Suppressor macrophage treated with lipopolysaccharide for 1 hour (primary cell): ENCODE measurements around the gene MSTN.

Source experiments
- DNase-seq, 3 donors: peaks; one replicate each; pipeline ENCODE4 v3.0.0-alpha.2; 2020 to 2022

Gene MSTN

GRCh38 chr2:190062601-190063000, at the start of gene MSTN:
MSTN (minus strand) TSS chr2:190062729; CDS start chr2:190062596, 133 bp downstream.
- no peak for DNase-seq

GRCh38 chr2:190111166-190111565, 48.6 kb upstream of the MSTN start:
- DNase-seq: no peak

DNA sequence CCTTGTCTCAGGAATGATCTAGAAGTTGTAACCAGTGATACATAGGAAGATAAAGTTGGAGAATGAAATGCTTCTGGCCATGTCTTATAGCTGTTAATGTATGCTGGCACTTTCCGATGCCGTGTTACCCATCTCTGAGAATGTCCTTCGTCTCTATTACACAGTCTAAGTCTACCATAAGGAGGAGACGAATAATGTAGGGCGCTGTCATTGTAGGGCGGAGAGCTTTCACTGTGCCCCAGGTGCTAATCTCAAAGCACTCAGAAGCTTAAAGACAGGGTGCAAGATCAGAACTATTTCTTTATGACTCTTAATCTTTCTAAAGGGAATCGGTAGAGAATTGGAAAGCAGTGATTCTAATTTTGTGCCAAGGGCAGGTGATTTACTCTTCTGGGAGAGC, 48.2 kb upstream of the MSTN start:
- no peak for DNase-seq

GRCh38 chr2:190110131-190110530, 47.6 kb upstream of the MSTN start:
- DNase-seq: no peak

DNA sequence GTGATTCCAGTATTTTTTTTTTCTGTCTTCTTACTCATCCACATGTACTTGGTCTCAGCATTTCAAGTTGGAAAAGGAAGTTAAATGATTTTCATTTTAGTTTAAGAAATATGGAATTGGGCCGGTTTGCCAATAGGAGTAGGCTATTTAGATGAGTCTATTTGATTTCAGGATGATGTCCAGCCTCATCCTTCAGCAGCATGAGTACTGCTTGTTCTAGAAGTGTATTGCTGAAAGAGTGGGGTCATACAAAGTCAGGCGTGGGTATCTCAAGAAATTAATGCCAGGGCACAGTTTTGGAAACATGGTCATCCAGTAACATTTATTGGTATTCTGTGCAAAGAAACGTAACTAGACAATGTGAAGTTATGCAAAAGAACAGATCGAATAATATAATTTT, 44.9 kb upstream of the MSTN start:
- DNase-seq: no peak

GRCh38 chr2:190106783-190107182, 44.3 kb upstream of the MSTN start:
- no peak for DNase-seq

GRCh38 chr2:190105554-190105953, 43.0 kb upstream of the MSTN start:
- DNase-seq: no peak

DNA sequence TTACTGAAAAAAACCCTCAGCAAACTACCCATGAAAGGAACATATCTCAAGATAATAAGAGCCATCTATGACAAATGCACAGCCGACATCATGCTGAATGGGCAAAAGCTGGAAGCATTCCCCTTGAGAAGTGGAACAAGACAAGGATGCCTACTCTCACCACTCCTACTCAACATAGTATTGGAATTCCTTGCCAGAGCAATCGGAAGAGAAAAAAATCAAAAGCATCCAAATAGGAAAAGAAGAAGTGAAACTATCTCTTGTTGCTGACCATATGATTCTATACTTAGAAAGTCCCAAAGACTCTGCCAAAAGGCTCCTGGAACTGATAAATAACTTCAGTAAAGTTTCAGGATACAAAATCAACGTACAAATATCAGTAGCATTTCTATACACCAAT, 40.6 kb upstream of the MSTN start:
- peak; percentile 44 to 62 (median 45) for DNase-seq

DNA sequence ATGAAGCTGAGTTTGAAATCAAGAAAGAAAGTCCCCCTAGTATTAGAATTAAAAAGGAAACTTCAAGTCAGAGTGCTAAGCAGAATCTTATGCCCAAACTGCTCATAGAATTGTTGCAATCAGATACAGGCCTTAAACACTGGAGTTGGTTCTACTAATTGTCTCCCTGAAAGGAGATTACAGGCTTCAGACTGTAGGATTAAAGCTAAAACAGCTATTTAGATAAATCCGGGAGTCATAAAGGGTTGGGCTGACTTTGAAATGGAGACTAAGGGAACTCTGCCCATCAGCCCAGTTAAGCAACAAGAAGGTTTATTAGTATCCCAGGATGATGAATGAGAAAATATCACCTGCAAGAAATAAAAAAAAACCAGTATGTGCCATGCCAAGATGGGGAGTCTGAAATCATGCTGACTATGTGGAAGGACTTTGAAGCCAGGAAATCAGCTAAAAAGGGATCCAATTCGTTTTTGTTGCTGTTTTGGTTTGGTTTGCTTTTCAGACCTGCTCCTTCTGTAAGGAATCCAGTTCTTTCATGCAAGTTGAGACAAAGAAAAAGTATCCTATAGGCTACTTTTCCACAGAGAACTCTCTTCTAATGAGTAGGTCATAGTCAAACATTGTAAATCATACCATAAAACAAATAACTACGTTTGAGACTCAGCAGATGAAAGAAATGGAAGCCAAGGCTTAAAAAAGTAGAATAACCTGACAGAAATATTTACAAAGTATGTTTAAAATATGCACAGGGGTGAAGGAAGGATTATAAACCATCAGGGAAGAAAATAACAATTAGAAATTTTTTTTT, 37.6 kb upstream of the MSTN start:
- DNase-seq: no peak

DNA sequence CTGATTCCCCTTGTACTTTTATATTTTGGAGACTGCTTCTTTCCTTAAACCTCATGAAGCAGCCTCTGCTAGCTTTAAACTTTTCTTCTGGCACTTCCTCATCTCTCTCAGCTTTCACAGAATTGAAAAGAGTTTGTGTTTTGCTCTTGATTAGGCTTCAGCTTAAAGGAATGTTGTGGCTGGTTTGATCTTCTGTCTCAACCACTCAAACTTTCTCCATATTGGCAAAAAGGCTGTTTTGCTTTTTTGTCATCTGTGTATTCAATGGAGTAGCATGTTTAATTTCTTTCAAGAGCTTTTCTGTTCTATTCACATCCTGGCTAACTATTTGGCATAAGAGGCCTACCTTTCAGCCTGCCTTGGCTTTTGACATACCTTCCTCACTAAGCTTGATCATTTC, 36.3 kb upstream of the MSTN start:
- no peak for DNase-seq

- no peak for DNase-seq
Measured at GRCh38 chr2:190097115-190097514, 34.6 kb upstream of the MSTN start.

DNA sequence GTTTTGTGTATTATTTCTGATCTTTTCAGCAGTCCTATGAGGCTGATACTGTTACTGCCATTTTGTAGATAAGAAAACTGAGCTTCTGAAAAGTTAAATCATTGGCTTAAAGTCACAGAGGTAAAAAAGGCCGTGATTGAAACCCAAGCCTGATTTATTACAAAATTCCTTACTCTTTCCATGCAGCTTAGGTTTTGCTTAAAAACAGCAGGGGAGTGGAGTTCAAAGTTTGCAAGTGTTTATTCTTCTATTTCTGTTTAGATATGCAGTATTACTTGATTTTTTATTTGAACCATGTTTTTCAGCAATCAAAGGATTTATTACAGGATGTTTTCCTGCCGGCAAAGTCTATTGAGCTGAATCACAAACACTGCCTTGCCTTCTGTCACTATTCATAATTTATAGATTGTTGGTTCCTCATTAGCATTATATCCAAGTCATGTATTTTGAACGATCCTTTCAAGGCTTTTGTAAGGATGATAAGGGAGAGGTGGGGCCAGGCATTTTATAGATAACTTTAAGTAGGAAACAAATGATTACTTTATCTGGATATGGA, 31.9 kb upstream of the MSTN start:
- no peak for DNase-seq

DNA sequence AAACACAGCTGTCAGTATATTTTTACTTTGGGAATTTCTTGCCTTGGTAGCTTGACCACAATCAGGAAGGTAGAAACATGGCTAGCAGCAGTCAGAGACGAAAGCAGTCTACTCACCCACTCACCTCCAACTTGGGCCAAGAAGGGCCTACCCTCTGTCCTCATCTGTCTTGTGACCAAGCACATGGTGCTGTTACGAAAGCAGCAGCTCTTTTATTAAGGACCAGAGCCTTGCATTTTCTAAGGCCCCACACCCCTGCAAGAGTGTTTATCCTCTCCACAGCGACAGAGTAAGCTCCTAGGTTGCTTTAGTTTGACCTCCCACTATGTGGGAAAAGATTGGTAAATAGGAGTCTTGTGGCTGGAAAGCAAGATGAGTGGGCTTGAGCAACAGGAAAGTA, 31.3 kb upstream of the MSTN start:
- DNase-seq: peak; percentile 70 to 78 (median 76)

DNA sequence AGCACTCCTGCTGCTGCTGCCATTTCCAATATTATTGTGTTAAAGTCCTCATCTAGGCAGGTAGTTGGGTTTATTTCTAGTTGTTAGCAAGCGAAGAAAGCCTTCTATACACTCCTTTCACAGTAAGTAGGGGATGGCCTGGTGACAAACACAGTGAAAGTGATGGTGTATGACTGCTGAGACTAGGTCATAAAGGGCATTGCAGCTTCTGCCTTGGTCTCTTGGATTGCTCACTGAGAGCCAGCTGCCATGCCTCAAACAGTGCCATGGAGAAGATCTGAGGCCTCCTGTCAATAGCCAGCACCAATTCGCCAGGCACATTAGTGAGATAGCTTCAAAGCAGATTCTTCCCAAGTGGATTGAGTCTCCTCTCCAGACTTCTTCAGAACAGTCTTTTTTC, 27.6 kb upstream of the MSTN start:
- DNase-seq: peak in 1 of 3 donors; percentile 11

GRCh38 chr2:190088917-190089316, 26.4 kb upstream of the MSTN start:
- DNase-seq: peak; percentile 82 to 89 (median 87)

DNA sequence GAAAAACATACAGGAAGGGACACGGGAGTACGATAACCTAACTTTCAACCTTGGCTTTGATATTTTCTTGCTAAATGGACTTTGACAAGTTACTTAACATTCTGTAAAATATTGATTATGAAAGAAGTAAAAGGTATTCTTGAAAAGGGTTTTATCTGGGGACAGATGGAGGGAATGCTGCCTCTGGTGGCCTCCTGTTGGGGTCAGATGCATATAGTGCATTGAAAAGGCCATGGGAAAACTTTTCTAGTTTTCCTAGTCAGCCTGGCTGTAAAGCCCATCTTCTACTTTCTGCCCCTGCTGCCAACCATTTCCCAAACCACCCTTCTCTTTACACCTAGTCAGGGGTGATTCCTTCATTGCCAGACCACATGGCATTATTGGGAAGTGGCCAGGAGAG, 22.2 kb upstream of the MSTN start:
- DNase-seq: no peak

- DNase-seq: no peak
Measured at GRCh38 chr2:190082118-190082517, 19.6 kb upstream of the MSTN start.

DNA sequence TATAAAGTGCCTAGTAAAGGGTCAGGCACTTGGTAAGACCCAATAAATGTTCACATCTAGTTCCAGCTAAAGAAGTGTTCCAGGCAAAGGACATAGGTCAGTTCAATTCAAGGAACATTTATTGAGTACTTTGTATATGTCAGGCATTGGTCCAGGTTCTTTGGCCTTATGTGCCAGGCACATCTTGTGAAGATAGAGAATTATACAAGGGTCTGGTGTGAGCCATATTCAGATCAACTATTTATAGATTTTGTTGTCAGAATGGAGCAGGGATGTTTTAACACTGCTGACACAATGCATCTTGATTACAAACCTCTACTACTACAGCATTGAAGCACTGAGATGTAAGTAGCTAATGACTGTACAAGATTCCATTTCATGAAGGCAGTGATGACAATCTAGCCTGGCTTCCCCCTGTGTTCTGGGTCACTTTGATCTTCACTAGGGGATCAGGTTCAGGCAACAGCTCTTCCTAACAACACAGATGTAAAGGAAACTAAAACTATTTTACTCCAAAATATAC, 18.1 kb upstream of the MSTN start:
- DNase-seq: no peak

DNA sequence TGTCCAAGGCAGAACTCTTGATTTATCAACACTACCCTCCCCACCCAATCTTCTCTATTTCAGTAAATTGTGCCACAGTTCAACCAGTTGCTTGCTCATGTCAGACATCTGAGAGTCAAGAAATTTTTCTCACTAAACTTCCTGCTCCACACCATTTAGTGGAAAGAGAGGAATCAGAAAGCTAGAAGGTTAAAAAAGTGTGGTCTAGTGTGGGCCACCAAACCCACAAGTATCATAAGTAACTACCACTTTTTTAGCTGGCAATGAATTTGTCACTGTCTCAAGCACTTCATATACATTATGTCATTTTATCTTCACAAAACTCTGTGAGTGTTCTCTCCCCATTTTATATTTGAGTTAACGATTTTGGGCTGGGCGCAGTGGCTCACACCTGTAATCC, 16.6 kb upstream of the MSTN start:
- DNase-seq: no peak

DNA sequence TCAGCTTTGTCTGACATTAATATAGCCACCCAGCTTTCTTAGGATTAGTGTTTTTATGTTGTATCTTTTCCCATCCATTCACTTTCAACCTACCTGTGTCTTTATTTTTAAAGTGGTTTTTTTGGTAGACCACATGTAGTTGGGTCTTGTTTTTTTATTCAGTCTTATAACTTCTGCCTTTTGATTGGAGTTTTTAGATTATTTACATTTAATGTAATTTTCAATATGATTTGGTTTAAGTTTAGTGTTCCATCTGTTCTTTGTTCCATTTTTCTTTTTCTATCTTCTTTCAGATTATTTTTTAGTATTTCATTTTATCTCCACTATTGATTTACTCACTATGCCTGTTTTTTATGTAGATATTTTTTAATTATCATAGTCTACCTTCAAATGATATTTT, 13.1 kb upstream of the MSTN start:
- no peak for DNase-seq

DNA sequence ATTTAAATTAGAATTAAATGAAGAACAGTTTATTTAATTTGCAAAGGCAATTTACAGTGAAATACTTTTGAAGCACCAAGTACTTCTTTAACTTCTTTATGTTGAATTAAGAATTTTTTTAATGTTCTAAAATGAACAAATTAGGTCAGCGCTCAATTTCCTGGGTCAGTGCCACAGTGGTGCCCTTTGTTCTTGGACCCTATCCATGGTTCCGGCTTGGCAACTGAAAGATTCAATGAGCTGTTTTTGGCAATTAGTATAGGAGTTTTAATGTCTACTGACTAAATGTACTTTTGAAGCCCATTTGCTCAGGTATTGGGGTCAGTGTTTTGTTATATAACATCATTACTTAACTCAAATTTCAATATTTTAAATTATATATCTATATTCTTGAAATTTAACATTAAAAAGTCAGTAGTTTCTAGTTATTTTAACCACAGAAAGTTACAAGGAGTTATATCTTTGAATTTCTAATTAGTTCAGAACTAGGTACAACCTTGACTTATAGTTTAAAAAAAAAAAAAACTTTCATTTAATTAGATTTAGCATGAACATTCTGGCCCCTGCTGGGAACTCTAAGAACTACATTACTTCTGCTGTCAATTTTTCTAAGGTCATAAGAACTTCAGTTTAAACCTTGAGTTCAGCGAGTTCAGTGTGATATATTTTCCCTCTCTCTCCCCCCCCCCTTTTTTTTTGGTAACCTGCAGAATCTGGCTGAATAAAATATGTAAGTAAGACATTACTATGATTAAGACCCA, 7.6 kb upstream of the MSTN start:
- peak; percentile 69 to 83 (median 79) for DNase-seq

DNA sequence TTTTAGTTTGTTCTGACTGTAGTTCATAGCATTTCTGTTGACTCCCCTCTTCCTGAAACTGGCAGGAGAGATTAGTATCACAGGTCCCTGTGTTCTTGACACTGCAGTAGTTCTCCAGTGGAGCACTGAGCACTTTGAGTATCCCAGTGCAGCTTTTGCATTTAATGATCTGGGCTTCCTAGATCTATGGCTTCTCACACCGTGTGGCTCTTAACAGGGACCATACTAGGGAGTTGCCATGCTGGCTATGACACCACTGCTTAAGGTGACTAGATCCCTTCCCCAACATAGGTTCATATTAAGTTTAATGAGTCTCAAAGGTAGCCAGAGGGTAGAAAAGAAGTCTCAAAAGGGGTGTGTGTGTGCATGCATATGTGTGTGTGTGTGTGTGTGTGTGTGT, 6.2 kb upstream of the MSTN start:
- DNase-seq: no peak

GRCh38 chr2:190065839-190066238, 3.3 kb upstream of the MSTN start:
- no peak for DNase-seq

GRCh38 chr2:190063624-190064023, 1.1 kb upstream of the MSTN start:
- DNase-seq: no peak
